Stimulated activated CD4-positive, alpha-beta T cell treated with anti-CD3 and anti-CD28 coated beads, Interleukin-2, amount 100 ng/mL, for 4 hours (primary cell): ENCODE data around the gene POMT2.
"Not testable (repeated sequence)": the region's sequence is repeated elsewhere in the genome, so short reads cannot be mapped to it uniquely, and the experiment has no call there.

Source experiments
- DNase-seq: peaks from one replicate; pipeline ENCODE4 v3.0.0-alpha.2; 2020; ENCODE audit warnings: low read depth

The POMT2 gene

GRCh38 chr14:77320238-77320935 lies at the start of gene POMT2:
TSS of gene POMT2 (minus strand) at chr14:77320883. CDS start at chr14:77320681, 202 bp downstream.
- peak; percentile 89 for DNase-seq

DNA sequence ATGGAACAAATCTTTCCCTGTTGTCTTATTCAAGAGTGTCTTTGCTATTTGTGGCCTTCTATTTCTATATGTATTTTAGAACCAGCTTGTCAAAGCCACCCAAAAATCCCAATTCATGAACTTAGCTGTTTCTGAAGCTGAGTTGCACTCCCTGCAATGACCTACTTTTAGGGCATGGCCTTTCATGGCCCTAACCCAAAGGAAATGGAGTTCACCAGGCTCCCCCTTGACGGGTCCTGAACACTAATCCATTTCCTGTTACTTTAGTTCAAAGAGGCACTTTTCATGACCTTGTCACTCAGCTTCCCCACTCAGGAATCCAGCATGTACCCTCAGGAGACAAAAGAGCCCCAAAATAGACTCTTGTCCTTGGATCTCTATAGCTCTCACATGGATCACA lies 48.6 kb upstream of the POMT2 start:
- no peak for DNase-seq

DNA sequence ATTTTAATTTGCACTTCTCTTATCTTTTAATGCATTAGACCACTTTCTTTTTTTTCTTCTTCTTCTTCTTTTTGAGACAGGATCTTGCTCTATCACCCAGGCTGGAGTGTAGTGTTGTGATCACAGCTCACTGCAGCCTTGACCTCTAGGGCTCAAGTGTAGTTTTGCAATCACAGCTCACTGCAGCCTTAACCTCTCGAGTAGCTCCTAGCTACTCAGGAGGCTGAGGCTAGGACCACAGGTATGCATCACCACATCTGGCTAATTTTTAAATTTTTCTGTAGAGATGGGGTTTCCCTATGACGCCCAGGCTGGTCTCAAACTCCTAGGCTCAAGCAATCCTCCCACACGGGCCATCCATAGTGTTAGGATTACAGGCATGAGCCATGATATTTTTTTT lies 43.5 kb upstream of the POMT2 start:
- DNase-seq: no peak

- DNase-seq: no peak
Measured at GRCh38 chr14:77359626-77360025, 38.9 kb upstream of the POMT2 start.

GRCh38 chr14:77356899-77357298 lies 36.2 kb upstream of the POMT2 start:
- no peak for DNase-seq

DNA sequence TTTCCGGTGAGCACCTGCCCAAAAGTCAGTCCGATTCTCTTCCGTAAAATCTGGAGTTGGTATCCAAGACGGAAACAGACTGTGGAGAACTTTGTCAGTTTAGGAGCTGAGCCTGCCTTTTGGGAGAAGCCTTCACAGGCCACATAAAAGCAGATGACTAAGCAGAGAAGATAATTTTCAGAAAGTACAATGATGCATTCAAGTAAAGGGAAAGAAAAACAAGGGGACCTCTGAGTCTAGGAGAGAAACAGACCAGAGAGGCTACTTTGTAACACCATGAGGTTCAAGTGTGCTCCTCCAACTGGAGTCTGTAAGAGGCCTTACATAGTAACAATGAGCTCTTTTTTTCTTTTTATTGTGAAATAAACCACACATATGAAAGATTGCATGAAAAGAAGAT lies 35.1 kb upstream of the POMT2 start:
- DNase-seq: no peak

- no peak for DNase-seq
Measured at GRCh38 chr14:77353469-77354141, 32.9 kb upstream of the POMT2 start.

DNA sequence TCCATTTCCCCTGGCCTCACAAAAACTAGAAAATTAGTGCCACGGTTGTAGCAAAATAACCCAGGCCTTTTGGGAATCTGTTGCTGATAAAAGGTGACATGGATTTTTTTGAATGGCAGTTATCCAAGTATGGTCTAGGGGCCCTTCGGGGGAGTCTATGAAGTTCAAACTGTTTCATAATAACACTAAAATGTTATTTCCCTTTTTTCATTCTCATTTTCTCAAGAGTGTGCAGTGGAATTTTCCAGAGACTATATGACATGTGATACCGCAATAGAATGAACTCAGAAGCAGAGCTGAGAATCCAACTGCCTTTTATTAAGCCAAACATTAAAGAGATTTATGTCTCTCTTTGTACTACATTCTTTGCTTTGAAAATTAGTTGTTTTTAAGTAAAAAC lies 27.1 kb upstream of the POMT2 start:
- no peak for DNase-seq

GRCh38 chr14:77346495-77346894 lies 25.8 kb upstream of the POMT2 start:
- no peak for DNase-seq

DNA sequence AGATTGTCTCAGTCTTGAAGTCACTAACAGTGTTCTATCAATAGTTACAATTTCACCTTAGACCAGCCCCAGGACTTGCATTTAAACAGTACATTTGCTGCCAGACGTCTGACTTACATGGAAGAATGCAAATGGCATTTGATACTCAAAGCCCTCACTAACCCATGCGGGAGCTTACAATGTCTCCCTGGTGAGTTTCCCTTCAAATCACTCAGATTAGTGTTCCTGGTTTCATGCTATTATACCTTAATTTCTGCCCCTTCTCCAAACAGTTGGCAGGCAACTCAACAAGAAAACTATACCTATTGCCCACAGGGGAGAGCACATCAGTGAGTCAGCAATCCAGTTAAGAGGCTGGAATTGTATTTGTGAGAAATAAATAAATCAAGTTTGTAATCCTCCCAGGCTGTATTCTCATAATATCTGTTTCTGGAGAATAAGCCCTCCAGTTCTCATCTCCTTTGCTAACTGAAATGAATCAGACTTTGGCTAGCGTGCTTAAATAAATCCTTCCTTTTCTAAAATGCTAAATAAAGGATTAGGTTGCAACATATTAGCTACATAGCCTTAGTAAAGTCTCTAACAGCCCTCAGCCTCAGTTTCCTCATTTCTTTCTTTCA lies 23.8 kb upstream of the POMT2 start:
- no peak for DNase-seq

- no peak for DNase-seq
Measured at GRCh38 chr14:77343662-77344061, 23.0 kb upstream of the POMT2 start.

DNA sequence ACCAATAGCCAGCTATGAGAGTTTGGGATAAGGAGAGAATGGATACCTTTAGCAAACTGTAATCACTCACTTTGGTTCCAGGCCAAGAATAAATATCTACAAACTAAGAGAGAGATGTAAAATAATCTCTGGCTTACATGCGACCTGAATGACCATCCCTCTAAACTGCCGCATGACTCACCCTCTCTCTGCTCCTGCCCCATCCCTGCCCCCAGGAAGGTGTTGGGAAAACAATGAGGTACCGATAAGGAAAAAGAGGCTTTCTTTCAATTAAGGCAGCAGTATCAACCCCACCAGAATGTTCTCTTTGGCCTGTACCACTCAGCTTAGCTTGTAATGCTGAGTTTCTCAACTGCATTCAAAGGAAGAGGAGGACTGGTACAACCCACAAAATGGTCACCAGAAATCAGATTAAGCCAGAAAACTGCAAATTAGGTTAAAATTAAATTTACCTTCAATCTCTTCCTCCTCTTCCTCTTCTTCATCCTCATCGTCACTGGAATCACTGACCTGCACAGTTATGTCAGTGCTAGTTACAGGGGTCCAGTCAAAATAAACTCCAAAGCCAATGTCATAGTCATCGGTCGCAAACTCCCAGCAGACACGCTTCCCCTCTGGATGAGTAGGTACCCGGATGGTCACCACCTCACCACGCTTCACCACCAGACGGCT lies 22.2 kb upstream of the POMT2 start:
- no peak for DNase-seq

GRCh38 chr14:77340389-77340788 lies 19.7 kb upstream of the POMT2 start:
- no peak for DNase-seq

DNA sequence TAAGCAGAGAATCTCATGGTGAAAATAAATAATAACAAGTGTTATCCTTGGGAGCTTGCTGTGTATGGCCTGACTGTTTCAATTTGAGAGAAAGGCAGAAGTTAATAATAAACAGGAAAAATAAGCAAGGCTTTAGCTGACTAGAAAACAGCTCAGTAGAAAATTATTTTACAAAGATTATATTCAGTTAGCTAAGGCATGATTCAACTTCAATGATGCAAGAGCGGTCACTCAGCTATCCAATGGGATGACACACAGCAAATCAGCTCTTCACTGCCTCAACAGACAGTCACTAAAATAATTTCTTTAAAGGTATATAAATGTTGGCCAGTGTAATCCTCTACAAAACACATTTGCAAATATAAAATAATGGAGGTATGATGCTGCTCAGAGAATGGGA lies 18.7 kb upstream of the POMT2 start:
- DNase-seq: no peak

GRCh38 chr14:77338302-77338701 lies 17.6 kb upstream of the POMT2 start:
- no peak for DNase-seq

DNA sequence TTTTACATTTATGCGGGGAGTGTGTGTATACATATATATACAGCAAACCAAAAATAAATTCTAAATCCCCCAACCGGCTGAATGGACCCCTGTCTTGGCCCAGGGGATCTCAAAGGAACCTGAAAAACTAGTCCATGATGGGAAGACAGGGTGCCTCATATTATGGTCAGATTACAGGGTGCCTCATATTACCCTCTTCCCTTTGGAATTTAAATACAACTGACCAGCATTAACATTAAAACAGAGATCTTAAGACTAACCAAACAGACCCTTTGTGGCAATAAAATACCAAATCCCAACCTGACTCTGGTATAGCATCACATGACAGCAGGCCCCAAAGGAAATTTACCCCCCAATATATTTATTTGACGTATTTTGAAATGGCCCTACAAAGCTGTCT lies 17.2 kb upstream of the POMT2 start:
- DNase-seq: no peak

DNA sequence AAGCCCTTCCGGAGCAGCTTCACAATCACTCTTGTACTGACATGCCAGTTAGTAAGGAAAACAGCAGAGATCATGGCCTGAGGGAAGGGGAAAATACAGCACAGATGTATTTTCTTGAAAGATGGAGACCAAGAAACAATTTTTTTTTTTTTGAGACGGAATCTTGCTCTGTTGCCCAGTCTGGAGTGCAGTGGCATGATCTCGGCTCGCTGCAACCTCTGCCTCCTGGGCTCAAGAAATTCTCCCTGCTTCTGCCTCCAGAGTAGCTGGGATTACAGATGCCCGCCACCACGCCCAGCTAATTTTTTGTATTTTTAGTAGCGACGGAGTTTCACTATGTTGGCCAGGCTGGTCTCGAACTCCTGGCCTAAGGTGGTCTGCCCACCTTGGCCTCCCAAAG lies 16.6 kb upstream of the POMT2 start:
- not testable (repeated sequence) for DNase-seq

DNA sequence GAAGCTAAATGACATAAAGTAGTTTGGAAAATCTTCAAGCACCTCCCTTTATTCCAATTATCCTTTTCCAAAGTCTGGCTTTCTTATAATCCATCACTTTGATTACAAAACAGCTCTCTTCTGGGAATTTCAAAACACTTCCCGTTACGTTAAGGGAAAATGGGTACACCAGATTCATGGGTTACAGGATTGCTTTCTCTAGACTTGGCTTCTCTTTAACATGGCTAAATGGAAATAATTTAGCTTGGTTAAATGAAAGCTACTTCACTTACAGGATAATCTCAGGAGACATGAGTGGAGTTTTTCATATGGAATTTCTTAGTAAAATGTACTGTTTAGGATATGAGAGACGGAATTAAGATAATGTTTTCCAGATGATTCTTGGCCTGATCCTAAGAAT lies 14.9 kb upstream of the POMT2 start:
- DNase-seq: no peak

GRCh38 chr14:77329872-77330271 lies 9.2 kb upstream of the POMT2 start:
- DNase-seq: no peak

DNA sequence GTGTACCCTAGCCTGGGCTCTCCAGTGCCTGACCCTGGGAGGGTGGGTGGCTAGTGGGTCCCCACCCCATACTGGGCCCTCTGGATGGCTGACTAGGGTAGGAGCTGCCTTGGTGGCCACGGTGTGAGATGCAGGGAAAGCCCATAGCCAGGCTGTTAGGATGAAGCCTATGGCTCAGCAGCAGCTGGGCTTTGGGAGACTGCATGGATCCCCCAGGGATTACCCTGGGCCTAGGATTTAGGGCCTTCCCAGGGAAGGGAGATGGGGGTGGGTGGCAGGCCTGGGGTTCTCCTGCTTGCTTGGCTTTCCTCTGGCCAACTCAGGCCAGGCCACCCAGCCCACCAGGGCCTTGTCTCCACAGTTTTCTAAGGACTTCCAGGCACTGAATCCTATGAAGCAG lies 6.4 kb upstream of the POMT2 start:
- no peak for DNase-seq

GRCh38 chr14:77325746-77326094 lies 5.0 kb upstream of the POMT2 start:
- DNase-seq: no peak

DNA sequence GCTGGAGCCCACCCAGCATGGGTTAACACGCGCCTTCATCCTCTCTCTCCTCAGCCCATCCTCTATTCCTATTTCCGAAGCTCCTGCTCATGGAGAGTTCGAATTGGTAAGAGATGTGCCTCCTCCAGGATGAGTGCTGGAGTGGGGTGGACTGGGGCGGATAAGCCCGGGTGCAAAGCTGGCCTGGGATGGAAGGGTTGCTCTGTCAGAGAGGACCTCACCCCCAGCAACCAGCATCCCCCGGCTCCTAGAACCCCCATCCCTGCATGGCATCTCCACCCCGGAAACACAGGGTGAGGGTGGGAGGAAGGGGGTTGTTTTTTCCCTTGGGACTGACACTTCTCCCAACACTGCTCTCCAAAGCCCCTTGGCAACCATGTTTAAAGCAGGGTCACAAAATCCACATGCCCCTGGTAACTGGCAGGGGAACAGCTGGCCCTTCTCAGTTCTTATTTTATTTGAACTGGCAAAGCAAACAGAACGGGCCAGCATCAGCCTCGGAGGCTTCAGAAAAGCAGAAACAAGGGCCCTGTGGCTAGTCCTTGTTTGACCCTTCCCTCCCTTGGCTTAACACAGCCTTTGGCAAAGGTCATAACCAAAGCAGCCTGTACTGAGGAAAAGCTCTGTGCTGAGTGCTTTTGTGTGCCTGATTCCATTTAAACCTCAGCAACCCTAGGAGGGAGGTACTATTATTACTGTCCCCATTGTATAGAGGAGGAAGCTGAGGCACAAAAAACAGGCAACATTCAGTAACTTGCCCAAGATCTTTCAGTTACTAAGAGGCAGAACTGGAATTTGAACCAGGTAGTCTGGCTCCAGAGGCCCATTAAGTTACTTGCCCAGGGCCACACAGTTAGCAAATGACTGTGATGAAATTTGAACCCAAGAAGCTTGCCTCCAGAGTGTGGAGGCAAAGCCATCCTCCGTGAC lies 4.4 kb upstream of the POMT2 start:
- no peak for DNase-seq
